Measurements from ENCODE around the gene DNAJB1.
"Not testable (repeated sequence)": the region's sequence is repeated elsewhere in the genome, so short reads cannot be mapped to it uniquely, and the experiment has no call there.

The DNAJB1 gene

DNA sequence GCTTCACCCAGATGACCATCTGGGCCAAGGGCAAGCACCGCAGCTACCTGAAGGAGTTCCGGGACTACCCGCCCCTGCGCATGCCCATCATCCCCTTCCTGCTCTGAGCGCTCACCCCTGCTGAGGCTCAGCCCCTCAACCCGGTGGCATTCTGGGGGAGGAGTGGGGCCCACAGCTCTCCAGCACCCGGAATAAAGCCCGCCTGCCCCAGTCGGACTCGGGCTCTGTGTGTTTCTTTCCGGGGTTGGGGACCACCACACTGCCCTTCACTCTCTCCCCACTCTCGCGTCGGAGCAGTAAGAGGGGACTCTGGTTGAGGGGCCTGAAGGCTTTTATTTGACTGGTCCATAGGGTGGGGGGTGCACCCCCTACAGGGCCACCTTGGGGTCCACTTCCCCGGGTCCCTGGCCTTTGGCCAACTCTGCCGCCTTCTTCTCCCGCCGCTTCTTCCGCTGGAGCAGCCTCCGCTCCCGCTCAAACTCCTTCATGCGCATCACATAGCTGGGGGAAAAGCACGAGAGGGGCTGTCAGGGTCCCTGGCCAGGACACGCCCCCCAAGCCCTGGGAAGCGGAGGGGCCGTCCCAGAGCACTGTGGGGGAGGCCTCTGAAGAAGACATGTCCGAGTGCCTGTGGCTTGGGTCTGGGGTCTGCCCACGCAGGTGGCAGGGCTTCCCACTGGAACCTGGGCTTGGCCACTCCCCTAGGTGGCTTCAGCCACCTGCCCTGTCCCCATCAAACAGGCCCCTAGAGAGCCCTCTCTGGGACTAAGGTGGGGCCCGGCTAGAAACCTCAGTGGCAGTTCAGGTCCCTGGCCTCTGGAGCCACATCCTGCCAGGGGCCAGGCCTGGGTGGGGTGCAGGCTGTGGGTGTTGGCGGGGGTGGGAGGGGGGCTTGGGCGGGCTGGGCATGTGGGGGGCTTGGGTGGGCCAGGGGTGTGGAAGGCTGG, 47.8 kb upstream of the DNAJB1 start:
- Histone ChIP-seq H3K27ac (ENCODE audit: low read depth, low read length) (no peak overlapping the region), H3K9me3 (ENCODE audit: control insufficient read depth, insufficient read depth, low read length) (no peaks in the 10 kb centered on the region), H3K4me3 (ENCODE audit: low read length) (no peak overlapping the region), H3K9me2 (replicated peaks; ENCODE audit: control insufficient read depth, low read length) (no peaks in the 10 kb centered on the region), H3K4me2 (ENCODE audit: low read length) (no peak overlapping the region), H3K79me2 (ENCODE audit: control insufficient read depth, low read length) (peaks cover 32% of the 10 kb centered on the region), H4K20me1 (ENCODE audit: control insufficient read depth, insufficient read depth, low read depth, low read length) (peaks cover 3% of the 10 kb centered on the region; the same call in 1 of the 2 replicates), H3K27me3 (ENCODE audit: control insufficient read depth, low read length) (no peaks in the 10 kb centered on the region), H3K36me3 (ENCODE audit: control insufficient read depth, low read length) (peaks cover 28% of the 10 kb centered on the region), H3K4me1 (ENCODE audit: control insufficient read depth, low read length) (peaks cover 6% of the 10 kb centered on the region), H3F3A (ENCODE audit: control insufficient read depth, insufficient read depth) (no peaks in the 10 kb centered on the region)
- TF ChIP-seq EZH2phosphoT487 (IDR thresholded peaks at IDR 0.05; ENCODE audit: borderline replicate concordance, low read length), result no peak
- TF ChIP-seq, protein P1, sequence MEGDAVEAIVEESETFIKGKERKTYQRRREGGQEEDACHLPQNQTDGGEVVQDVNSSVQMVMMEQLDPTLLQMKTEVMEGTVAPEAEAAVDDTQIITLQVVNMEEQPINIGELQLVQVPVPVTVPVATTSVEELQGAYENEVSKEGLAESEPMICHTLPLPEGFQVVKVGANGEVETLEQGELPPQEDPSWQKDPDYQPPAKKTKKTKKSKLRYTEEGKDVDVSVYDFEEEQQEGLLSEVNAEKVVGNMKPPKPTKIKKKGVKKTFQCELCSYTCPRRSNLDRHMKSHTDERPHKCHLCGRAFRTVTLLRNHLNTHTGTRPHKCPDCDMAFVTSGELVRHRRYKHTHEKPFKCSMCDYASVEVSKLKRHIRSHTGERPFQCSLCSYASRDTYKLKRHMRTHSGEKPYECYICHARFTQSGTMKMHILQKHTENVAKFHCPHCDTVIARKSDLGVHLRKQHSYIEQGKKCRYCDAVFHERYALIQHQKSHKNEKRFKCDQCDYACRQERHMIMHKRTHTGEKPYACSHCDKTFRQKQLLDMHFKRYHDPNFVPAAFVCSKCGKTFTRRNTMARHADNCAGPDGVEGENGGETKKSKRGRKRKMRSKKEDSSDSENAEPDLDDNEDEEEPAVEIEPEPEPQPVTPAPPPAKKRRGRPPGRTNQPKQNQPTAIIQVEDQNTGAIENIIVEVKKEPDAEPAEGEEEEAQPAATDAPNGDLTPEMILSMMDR (IDR thresholded peaks at IDR 0.05; ENCODE audit: low read depth, low read length, poor library complexity, severe bottlenecking), result no peak

DNA sequence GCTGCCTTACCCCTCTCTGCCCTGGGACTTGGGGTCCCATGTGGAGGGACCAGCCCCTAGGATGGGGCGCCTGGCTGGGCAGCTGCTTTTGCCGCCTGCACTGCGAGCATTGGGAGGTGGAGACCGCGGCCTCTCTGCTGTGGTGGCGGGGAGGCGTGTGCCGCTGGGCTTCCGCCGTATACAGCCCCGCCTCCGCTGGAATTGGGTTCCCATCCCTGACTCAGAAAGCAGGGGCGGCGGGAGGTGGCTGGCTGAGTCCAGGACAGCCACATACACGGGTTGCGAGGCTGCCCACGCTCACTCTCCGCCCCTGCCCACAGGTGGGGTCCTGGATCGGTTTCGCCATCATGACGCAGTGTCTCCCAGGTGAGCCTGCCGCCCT, 47.1 kb upstream of the DNAJB1 start:
- no peak overlapping the region for H3K27ac ChIP-seq (ENCODE audit: low read depth, low read length)
- no peak overlapping the region for H3K4me2 ChIP-seq (ENCODE audit: low read length)
- no peaks in the 10 kb centered on the region; the same call in 1 of the 2 replicates for H3K4me1 ChIP-seq (ENCODE audit: control insufficient read depth, low read length)
- H3K4me3 ChIP-seq (ENCODE audit: low read length), result no peak overlapping the region
- H3K9me2 ChIP-seq (replicated peaks; ENCODE audit: control insufficient read depth, low read length), result no peaks in the 10 kb centered on the region
- no peak for TF ChIP-seq EZH2phosphoT487 (IDR thresholded peaks at IDR 0.05; ENCODE audit: borderline replicate concordance, low read length)
- TF ChIP-seq, protein P1 (IDR thresholded peaks at IDR 0.05; ENCODE audit: low read depth, low read length, poor library complexity, severe bottlenecking), result no peak
- no peaks in the 10 kb centered on the region for H3K27me3 ChIP-seq (ENCODE audit: control insufficient read depth, low read length)
- peaks cover 28% of the 10 kb centered on the region for H3K36me3 ChIP-seq (ENCODE audit: control insufficient read depth, low read length)
- no peaks in the 10 kb centered on the region for H4K20me1 ChIP-seq (ENCODE audit: control insufficient read depth, insufficient read depth, low read depth, low read length)
- no peaks in the 10 kb centered on the region for H3F3A ChIP-seq (ENCODE audit: control insufficient read depth, insufficient read depth)
- H3K9me3 ChIP-seq (ENCODE audit: control insufficient read depth, insufficient read depth, low read length), result no peaks in the 10 kb centered on the region
- peaks cover 32% of the 10 kb centered on the region for H3K79me2 ChIP-seq (ENCODE audit: control insufficient read depth, low read length)

DNA sequence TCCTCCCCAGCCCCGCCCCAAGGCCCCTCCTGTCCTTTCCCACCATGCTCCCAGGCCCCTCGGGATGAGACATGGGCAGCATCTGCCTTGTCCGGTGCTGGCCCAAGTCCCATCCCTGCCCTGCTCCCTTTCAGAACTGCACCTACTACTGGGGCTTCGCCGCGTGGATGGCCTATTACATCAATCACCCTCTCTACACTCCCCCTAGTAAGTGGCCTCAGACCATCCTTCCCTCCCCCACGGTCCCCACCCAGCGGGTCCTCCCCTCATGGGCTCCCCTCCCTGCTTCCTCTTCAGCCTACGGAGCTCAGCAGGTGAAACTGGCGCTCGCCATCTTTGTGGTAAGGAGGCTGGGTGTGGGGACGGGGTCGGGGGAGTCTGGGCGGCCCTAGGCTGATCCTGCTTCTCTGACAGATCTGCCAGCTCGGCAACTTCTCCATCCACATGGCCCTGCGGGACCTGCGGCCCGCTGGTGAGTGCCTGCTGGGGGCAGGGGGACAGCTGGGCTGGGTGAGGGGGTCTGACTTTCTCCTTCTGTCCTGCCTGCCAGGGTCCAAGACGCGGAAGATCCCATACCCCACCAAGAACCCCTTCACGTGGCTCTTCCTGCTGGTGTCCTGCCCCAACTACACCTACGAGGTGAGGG, 46.6 kb upstream of the DNAJB1 start:
- not testable (repeated sequence) for H3K27ac ChIP-seq (ENCODE audit: low read depth, low read length); H3K4me3 ChIP-seq (ENCODE audit: low read length); H3K9me2 ChIP-seq (replicated peaks; ENCODE audit: control insufficient read depth, low read length); H3K27me3 ChIP-seq (ENCODE audit: control insufficient read depth, low read length); H3K9me3 ChIP-seq (ENCODE audit: control insufficient read depth, insufficient read depth, low read length); H4K20me1 ChIP-seq (ENCODE audit: control insufficient read depth, insufficient read depth, low read depth, low read length); H3K4me2 ChIP-seq (ENCODE audit: low read length); H3K4me1 ChIP-seq (ENCODE audit: control insufficient read depth, low read length); H3F3A ChIP-seq (ENCODE audit: control insufficient read depth, insufficient read depth)
- peaks cover 36% of the 10 kb centered on the region for H3K79me2 ChIP-seq (ENCODE audit: control insufficient read depth, low read length)
- H3K36me3 ChIP-seq (ENCODE audit: control insufficient read depth, low read length), result peaks cover 28% of the 10 kb centered on the region

Measured in DOHH2 (cell line).